ENCODE measurements around the gene EMX1.

Gene EMX1

GRCh38 chr2:72963423-72964145 is 46.3 kb downstream of the EMX1 start:
- no peak for DNase-seq (ENCODE audit: low read depth, low spot score)
- H3K4me3 ChIP-seq (ENCODE audit: low read depth, low read length): no peak overlapping the region
- in situ Hi-C loops (cut with HindIII; ENCODE audit: low sequenced_read_pairs): no loop called here
- no peak for TF ChIP-seq CTCF (IDR thresholded peaks at IDR 0.05; ENCODE audit: low read depth, low read length)

- no peak for TF ChIP-seq CTCF (IDR thresholded peaks at IDR 0.05; ENCODE audit: low read depth, low read length)
- no peak overlapping the region for H3K4me3 ChIP-seq (ENCODE audit: low read depth, low read length)
- no peak for DNase-seq (ENCODE audit: low read depth, low spot score)
- in situ Hi-C loops (cut with HindIII; ENCODE audit: low sequenced_read_pairs): no loop called here
Observed at GRCh38 chr2:72964146-72964525, 46.8 kb downstream of the EMX1 start.

GRCh38 chr2:72965016-72965415 is 47.7 kb downstream of the EMX1 start:
- no peak for DNase-seq (ENCODE audit: low read depth, low spot score)
- in situ Hi-C loops (cut with HindIII; ENCODE audit: low sequenced_read_pairs): no loop called here
- no peak overlapping the region for H3K4me3 ChIP-seq (ENCODE audit: low read depth, low read length)
- TF ChIP-seq CTCF (IDR thresholded peaks at IDR 0.05; ENCODE audit: low read depth, low read length): no peak

- in situ Hi-C loops (cut with HindIII; ENCODE audit: low sequenced_read_pairs): no loop called here
- no peak for TF ChIP-seq CTCF (IDR thresholded peaks at IDR 0.05; ENCODE audit: low read depth, low read length)
- H3K4me3 ChIP-seq (ENCODE audit: low read depth, low read length): no peak overlapping the region
- no peak for DNase-seq (ENCODE audit: low read depth, low spot score)
Observed at GRCh38 chr2:72965770-72966450, 48.6 kb downstream of the EMX1 start.

- in situ Hi-C loops (cut with HindIII; ENCODE audit: low sequenced_read_pairs): no loop called here
- DNase-seq (ENCODE audit: low read depth, low spot score): no peak
- no peak overlapping the region for H3K4me3 ChIP-seq (ENCODE audit: low read depth, low read length)
- TF ChIP-seq CTCF (IDR thresholded peaks at IDR 0.05; ENCODE audit: low read depth, low read length): no peak
Observed at GRCh38 chr2:72968286-72968685, 51.0 kb downstream of the EMX1 start.

- DNase-seq (ENCODE audit: low read depth, low spot score): no peak
- in situ Hi-C loops (cut with HindIII; ENCODE audit: low sequenced_read_pairs): no loop called here
- no peak overlapping the region for H3K4me3 ChIP-seq (ENCODE audit: low read depth, low read length)
- no peak for TF ChIP-seq CTCF (IDR thresholded peaks at IDR 0.05; ENCODE audit: low read depth, low read length)
Observed at GRCh38 chr2:72969706-72970105, 52.4 kb downstream of the EMX1 start.

All from astrocyte of the spinal cord (primary cell).